Measurements from ENCODE around the gene ZNF367. TPM values are rescaled to one million over a fixed set of nuclear protein-coding genes. Genes with fewer than 3 reads are reported as not detected.

The ZNF367 gene
- total RNA-seq, 1 experiment from 2014 or later, result 14.0 TPM

- intact Hi-C loops (cut with micrococcal nuclease), result no loop called here
- ChIA-PET POLR2A (ENCODE audit: unreplicated experiment) (no interaction called here), CTCF (no interaction called here)
- BruUV-seq (replicated peaks), result no TSS peak
- no peak for TF ChIP-seq EZH2phosphoT487 (IDR thresholded peaks at IDR 0.05; ENCODE audit: borderline replicate concordance, low read length)
- no peak for TF ChIP-seq CTCF (conservative IDR thresholded peaks at IDR 0.05; ENCODE audit: low read depth, low read length)
- TF ChIP-seq EZH2 (IDR thresholded peaks at IDR 0.05; ENCODE audit: low read length, unreplicated experiment), result no peak
- Histone ChIP-seq H4K20me1 (ENCODE audit: low read length) (no peaks in the 10 kb centered on the region), H3K9me3 (ENCODE audit: low read length) (no peaks in the 10 kb centered on the region), H3K9me2 (replicated peaks; ENCODE audit: low read length) (no peaks in the 10 kb centered on the region), H3K36me3 (ENCODE audit: low read depth, low read length) (peaks cover 5% of the 10 kb centered on the region; the same call in 1 of the 2 replicates), H3K4me2 (ENCODE audit: low read length) (no peak overlapping the region), H3K27ac (ENCODE audit: low read length) (no peak overlapping the region), H3K79me2 (ENCODE audit: low read length) (peaks cover 41% of the 10 kb centered on the region), H3K9ac (ENCODE audit: low read length) (no peak overlapping the region), H3K4me1 (ENCODE audit: insufficient read depth, low read length) (no peaks in the 10 kb centered on the region), H2AFZ (ENCODE audit: low read length) (no peak overlapping the region), H3F3A (ENCODE audit: low read length, unreplicated experiment) (no peaks in the 10 kb centered on the region), H3K27me3 (ENCODE audit: low read length) (no peaks in the 10 kb centered on the region), H3K4me3 (ENCODE audit: low read length) (no peak overlapping the region)
- DNase-seq, result no peak
- no peak for ATAC-seq
Observed at GRCh38 chr9:96398582-96399324, 19.4 kb downstream of the ZNF367 start.

DNA sequence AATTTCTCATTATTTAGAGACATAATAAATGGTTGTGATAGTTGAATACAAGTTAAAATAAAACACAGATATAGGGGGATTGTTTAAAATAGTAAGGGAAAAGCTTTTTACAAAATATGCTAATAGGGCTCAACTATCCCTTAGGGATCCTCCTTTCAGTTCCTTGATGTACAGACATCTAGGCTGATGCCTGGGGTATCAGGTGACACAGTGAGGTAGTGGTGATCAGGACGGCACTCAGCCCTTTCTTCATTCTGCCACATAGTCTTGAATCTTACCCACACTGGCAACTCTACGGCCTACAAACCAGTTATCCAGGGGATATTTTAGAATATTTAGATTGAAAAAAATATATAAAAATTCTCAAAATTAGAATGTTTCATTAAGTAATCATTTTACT, 22.2 kb downstream of the ZNF367 start:
- H2AFZ ChIP-seq (ENCODE audit: low read length), result no peak overlapping the region
- peaks cover 5% of the 10 kb centered on the region for H3K36me3 ChIP-seq (ENCODE audit: low read depth, low read length)
- no peak for DNase-seq
- no peak overlapping the region for H3K27ac ChIP-seq (ENCODE audit: low read length)
- H3F3A ChIP-seq (ENCODE audit: low read length, unreplicated experiment), result no peaks in the 10 kb centered on the region
- H3K9ac ChIP-seq (ENCODE audit: low read length), result no peak overlapping the region
- no peak overlapping the region for H3K4me2 ChIP-seq (ENCODE audit: low read length)
- H4K20me1 ChIP-seq (ENCODE audit: low read length), result no peaks in the 10 kb centered on the region
- no peak for ATAC-seq
- no peaks in the 10 kb centered on the region for H3K9me3 ChIP-seq (ENCODE audit: low read length)
- H3K4me1 ChIP-seq (ENCODE audit: insufficient read depth, low read length), result no peaks in the 10 kb centered on the region
- no peaks in the 10 kb centered on the region for H3K9me2 ChIP-seq (replicated peaks; ENCODE audit: low read length)
- H3K79me2 ChIP-seq (ENCODE audit: low read length), result peaks cover 23% of the 10 kb centered on the region
- no peaks in the 10 kb centered on the region for H3K27me3 ChIP-seq (ENCODE audit: low read length)
- ChIA-PET POLR2A (ENCODE audit: unreplicated experiment) (no interaction called here), CTCF (no interaction called here)
- TF ChIP-seq EZH2 (IDR thresholded peaks at IDR 0.05; ENCODE audit: low read length, unreplicated experiment) (no peak), CTCF (conservative IDR thresholded peaks at IDR 0.05; ENCODE audit: low read depth, low read length) (no peak), EZH2phosphoT487 (IDR thresholded peaks at IDR 0.05; ENCODE audit: borderline replicate concordance, low read length) (no peak)
- no TSS peak for BruUV-seq (replicated peaks)
- no peak overlapping the region for H3K4me3 ChIP-seq (ENCODE audit: low read length)
- intact Hi-C loops (cut with micrococcal nuclease), result no loop called here

DNA sequence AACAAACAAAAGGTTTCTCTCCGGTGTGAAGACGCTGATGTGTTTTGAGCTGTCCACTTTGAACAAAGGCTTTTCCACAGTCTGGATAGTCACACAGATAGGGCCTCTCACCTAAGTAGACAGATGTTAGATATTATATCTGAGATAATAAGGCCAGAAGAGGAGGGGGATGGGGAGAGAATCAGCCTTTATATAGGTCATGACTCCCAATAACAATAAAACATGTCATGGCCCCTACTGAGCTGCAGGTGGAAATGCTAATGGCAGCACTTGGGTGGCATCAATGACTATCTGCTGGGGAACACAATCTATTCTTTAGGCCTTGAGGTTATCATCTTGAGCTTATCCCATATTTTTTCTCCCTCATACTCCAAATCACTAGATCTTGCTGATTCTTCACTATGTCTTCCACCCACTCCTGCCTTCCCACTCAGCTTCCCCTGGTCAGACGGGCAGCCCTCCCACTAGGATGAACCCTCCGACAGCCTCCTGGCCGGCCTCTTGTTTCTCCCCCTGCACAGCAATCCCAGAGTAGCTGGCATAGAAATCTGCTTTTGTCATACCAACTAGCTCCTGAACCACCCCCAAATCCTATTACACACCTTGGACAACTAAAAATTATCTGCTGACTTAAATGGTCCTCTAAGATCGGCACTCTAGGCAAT, 23.2 kb downstream of the ZNF367 start:
- BruUV-seq (replicated peaks), result no TSS peak
- Histone ChIP-seq H3K9me3 (ENCODE audit: low read length) (no peaks in the 10 kb centered on the region), H3K27me3 (ENCODE audit: low read length) (no peaks in the 10 kb centered on the region)

More for the DNA sequence above, 23.2 kb downstream of the ZNF367 start:
- Histone ChIP-seq H3K4me3 (ENCODE audit: low read length) (no peak overlapping the region), H3K4me1 (ENCODE audit: insufficient read depth, low read length) (no peaks in the 10 kb centered on the region), H2AFZ (ENCODE audit: low read length) (no peak overlapping the region), H3K9ac (ENCODE audit: low read length) (no peak overlapping the region), H3K36me3 (ENCODE audit: low read depth, low read length) (peaks cover 5% of the 10 kb centered on the region), H3K9me2 (replicated peaks; ENCODE audit: low read length) (no peaks in the 10 kb centered on the region), H3K79me2 (ENCODE audit: low read length) (peaks cover 13% of the 10 kb centered on the region), H4K20me1 (ENCODE audit: low read length) (no peaks in the 10 kb centered on the region), H3K4me2 (ENCODE audit: low read length) (no peak overlapping the region), H3K27ac (ENCODE audit: low read length) (no peak overlapping the region), H3F3A (ENCODE audit: low read length, unreplicated experiment) (no peaks in the 10 kb centered on the region)
- ChIA-PET POLR2A (ENCODE audit: unreplicated experiment) (no interaction called here), CTCF (no interaction called here)
- TF ChIP-seq EZH2phosphoT487 (IDR thresholded peaks at IDR 0.05; ENCODE audit: borderline replicate concordance, low read length) (no peak), EZH2 (IDR thresholded peaks at IDR 0.05; ENCODE audit: low read length, unreplicated experiment) (no peak), CTCF (conservative IDR thresholded peaks at IDR 0.05; ENCODE audit: low read depth, low read length) (no peak)
- intact Hi-C loops (cut with micrococcal nuclease), result no loop called here
- ATAC-seq (no peak), DNase-seq (no peak)
